T-helper 22 cell (primary cell): ENCODE measurements around the gene NFIX.

Experiments
- DNase-seq: peaks from one replicate; pipeline ENCODE4 v3.0.0-alpha.2; 2020; ENCODE audit warnings: low read depth

The NFIX gene

DNA sequence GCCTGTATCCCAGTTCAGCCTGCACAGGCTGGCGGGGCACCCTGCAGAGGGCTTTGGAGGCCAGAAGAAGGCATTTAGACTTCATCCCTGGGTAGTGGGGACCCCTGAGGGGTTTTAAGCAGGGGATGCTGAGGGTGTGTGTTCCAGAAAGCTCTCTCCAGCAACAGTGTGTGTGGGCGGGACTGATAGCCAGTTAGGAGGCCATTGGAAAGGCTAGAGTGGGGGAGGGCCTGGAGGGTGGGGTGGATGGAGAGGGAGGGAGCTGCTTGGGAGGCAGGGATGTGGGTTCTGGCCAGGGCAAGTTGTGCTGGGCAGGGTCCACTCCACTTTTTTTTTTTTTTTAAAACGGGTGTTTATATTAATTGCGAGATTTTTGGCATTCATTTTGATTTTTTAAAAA, 79.1 kb downstream of the NFIX start:
- DNase-seq: no peak

DNA sequence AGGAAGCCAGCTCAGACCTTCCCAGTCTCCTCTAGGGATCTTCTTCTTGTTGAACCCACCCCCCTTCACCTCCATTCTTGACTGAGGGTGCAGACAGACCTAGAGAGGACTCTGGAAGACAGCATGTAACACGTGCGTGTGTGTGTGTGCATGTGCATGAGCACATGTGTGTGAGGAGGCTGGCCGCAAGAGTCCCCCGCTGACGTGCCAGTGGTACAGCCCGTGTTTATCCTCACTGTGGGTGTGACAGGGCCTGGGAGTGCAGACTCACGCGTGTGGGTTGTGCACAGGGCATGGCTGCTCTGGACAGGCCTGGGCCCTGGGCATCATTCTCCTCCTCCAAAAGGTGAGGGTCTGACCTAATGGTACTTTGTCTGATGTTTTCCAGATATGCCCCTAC, 81.0 kb downstream of the NFIX start:
- DNase-seq: no peak

DNA sequence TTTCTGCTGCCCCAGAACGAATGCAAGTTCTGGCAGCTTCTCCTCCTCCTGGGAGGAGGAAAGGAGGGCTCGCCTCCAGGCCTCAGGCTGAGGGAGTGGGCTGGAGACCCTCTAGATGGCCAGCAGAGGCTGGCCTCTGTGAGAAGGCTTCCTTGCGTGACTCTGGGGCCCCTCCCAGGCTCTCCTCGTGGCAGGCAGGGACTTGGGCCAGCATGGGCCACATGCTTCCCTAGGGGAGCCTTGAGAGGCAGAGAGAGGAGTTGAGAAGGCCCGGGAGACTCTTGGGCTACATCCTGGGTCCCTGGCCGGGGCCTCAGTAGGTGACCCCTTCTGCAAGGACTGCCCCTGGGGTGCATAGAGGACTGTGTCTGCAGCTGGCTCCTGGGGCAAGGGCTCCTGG, 81.5 kb downstream of the NFIX start:
- no peak for DNase-seq

DNA sequence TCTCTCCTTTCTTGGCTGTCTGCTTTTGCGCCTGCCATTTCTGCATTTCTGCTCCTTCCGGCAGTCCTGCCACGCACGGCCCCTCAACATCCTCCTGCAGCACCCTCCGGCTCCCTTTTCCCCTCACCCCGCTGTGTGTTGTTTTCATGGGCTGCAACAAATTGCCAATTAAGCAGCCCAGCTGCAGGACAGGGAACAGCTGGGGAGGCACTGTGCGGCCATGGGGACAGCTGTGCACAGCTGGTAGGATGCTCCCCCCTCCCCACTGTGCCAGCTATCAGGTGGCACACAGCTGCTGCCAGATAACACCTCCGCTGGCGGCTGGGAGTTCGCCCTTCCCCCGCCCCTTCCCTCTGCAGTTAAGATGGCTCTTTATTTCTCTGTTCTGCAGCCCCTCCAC, 82.0 kb downstream of the NFIX start:
- no peak for DNase-seq

DNA sequence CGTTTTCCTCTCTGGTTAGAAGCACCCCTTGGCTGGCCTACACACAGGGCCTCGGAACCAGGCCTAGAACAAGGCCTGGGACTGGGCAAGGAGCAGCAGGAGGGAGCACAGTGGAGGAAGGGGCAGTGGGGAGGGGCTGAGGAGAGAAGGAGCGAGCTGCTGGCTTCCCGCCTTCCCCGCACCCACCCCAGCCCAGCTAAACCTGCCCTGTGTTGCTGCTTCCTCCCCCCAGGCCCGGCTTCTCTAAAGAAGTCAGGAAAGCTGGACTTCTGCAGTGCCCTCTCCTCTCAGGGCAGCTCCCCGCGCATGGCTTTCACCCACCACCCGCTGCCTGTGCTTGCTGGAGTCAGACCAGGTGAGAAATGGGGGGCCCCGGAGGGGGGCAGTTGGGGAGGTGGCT, 83.1 kb downstream of the NFIX start:
- no peak for DNase-seq

DNA sequence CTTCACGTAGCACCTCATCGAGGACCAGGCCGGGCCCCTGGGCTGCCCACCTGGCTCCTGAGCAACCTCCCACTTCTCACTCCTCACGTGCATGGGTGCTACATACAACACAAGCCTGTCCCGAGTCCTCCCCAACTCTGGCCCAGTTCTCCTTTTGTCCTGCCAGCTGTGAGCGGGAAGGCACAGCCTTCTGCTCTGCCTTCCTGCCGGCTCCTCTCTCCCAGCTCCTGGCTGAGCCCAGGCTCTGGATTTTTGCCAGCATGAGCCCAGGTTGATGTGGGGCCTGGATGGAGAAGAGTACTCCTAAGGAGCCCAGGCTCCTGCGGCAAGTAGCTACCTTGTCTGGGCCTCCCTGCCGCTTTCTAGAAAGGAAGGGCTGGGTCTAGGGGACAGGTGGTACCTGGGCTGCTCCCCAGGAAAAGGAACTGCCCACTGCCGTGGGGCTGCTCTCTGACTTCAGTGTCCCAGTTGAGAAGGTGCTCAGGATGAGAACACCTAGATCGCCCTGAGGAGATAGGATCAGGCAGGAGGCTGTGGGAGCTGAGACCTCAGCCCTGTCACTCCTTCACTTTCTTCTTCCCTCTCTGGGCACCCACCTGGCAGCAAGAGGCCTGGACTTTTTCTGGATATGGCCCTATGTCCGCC, 83.7 kb downstream of the NFIX start:
- no peak for DNase-seq

DNA sequence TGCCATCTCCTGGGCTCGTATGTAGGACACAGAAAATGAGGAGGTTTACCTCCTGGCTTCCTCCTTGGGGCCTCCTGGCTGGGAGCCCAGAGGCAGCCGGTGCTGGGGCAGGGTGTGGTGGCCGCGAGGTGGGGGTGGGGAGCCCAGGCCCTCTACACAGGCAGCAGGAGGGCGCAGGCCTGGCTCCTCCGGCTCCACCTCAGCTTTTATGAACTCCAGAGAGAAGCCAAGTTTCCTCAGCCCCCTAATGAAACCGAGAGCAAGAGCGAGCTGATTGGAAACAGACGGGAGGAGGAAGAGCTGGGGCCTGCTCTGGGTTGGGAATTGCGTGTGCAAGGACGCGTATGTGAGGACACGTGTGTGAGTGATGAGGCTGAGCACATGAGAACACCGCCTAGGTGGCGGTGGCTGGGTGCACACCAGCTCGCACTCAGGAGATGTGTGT, 84.3 kb downstream of the NFIX start:
- no peak for DNase-seq

DNA sequence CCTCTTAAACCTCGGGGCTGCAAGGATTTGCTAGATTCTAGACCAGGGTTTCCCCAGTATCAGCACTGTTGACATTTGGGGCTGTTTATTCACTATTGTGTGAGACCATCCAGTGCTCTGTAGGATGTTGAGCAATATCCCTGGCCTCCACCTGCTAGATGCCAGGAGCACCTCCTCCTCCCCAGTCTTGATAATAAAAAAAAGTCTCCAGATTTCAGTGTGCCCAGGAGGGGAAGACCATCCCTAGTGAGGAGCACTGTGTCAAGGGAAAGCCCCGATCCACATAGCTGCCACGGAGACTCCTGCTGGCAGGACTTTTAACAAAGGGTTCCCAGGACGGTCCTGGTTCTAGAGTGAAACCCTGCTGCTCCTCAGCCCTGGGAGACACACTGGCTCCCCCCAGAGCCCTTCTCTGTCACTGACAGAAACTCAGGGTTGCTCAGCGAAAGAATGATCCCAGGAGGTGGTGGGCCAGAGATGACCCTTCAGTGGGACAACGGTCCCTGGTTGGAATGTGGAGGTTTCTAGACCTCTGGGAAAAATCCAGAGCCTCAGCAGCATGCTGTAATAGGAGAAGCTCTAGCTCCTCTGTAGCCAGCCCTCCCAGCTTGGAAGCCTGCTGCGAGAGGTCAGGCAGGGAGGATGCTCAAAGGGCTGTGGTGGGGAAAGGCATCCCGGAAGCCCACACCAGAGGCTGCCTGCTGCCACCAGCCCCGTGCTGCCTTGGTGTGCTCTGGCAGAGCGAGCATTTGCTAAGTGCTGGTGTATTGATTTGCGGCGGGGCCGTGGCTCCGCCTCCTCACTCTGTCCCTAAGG, 87.1 kb downstream of the NFIX start:
- no peak for DNase-seq

DNA sequence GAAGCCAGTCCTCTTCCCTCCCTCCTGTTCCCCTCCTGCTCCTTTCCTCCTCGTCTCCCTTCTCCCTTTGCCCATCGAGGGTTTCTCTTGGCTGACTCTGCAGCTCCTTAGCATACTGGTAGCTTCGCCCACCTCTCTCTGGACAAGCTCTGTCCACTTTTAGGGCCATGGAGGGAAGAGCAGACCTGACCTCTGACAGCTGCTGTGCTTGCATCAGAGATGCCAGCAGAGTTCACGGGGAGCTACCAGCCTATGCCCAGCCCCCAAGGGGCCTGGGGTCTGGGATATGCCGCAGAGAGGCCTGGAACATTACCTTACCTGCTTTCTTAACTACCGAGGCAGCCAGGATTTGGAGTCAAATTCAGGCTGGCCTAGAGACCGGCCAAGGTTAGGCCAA, 87.7 kb downstream of the NFIX start:
- DNase-seq: no peak

DNA sequence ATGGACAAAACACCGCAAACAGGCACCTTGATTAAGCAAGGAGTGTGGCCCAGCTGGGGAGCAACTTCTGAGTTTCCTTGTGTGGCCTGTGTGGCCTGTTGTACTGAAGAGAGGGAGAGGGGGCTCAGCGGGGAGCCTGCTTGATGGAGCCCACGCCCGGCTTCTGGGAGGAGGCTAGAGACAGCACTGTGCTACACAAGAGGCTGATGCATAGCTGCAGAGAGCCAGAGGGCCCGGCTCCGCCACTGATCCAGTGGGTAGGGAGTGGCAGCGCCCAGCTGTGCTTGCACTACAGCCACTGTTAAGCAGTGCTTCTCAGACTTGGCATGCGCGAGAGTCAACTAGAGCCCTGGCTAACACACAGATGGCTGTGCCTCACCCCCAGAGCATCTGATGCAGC, 88.4 kb downstream of the NFIX start:
- no peak for DNase-seq

DNA sequence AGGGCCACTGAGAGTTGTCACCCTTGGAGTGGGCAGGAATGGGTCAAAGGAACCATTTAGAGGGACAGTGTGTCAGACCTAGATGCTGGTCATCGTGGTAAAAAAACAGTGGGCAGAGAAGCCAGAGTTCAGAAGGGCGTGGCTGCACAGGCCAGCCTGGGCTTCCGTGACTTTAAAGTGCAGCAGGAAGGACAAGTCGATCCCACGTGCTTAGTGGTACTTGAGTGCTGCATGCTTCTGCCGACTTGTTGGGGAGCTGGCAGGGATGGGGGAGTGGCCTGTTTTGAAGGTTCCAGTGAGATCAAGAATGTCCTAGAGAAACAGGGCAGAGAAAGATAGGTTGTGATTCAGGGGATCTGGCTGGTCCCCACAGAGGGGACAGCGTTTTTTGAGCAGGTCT, 90.4 kb downstream of the NFIX start:
- no peak for DNase-seq

DNA sequence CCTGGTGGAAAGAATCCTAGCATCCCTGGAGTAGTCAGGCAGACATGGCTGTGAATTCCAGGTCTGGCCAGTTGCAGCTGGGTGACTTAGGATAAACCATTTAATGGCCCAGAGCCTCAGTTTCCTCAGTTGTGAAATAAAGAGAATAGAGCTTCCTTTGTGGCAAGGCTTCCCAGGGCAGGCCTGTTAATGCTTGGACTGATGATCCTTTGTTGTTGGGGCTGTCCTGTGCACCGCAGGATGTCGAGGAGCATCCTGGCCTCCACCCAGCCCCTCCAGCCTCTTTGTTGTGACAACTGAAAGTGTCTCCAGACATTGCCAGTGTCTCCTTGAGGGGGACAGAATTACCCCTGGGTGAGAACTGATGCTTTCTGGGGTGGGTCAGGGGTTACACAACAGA, 91.1 kb downstream of the NFIX start:
- DNase-seq: no peak

DNA sequence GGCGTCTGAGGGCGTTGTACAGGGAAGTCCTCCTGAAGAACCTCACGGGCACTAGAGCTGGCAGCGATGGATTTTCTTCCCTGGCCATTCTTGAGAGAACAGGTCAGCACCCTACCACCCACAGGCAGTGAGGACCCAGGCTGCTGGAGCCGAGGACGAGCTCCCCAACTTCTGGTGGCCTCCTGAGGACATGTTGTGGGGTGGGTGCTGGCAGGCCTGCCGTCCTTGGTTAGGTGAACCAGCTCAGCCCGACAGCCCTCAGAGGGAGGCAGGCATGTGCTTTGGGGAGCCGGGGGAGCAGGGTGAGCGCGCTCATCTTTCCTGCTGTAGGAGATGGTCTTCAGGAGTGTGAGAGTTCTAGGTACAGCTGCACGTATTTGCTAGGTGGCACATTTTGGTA, 92.0 kb downstream of the NFIX start:
- DNase-seq: no peak

DNA sequence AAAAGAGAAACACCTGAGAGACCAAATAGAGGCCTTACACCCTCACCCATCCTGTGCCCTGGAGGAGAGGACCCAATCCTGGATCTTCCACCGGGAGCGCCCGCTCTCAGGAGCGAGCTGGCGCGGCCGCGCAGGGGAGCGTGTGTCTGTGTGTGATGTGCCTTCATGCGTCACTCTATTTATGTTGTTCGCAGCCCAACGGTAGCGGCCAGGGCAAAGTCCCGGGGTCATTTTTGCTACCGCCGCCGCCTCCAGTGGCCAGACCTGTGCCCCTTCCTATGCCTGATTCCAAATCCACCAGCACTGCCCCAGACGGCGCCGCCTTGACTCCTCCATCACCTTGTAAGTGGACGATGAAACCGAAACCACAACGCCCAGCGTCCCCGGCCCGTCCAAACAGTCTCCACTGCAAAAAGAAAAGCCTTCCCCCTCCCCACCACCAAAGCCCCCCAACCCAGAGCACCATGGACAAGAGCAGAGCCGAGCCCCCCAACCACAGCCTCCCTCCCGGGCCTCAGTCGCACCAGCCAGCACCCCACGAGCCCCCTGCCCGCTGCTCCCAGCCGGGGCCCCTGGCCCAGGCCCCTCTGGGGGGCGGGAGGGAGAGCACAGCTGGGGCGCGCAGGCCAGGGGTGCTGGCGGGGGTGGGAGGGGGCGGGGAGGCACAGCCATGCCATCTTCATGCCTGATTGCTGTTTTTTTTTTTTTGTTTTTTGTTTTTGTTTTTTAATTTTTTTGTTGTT, 92.7 kb downstream of the NFIX start:
- no peak for DNase-seq

DNA sequence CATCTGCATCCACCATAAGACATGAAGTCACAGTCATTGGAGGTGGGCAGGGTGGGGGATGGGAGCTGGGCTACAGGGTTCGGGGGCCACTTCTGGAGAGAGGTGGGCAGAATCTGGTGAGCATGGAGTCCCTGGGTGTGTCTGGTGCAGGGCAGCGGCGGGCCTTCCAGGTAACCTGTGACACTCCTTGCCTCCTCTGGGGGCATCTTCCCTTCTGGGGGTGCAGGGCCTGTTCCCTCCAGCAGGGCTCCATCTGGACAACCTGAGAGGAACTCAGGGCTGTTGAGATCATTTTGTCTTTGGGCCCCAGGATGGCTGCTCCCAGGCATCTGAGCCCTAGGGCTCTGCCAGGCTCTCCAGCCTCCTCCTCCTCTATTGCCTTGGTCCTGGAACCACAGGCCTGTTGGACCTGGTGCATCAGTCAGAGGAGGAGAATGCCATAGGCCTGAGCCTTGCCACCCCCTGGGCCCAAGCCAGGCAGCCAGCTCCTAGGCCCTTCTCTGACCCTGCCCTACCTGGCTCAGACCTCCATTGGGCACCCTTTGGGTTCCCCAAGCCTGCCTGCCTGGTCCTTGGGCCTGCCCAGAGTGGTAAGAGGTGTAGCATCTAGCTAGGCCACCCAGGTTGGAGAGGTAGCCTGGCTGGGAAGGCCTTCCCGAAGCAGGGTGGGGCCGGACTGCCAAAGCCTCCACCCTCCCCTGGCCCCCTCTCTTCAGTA, 94.0 kb downstream of the NFIX start:
- no peak for DNase-seq

DNA sequence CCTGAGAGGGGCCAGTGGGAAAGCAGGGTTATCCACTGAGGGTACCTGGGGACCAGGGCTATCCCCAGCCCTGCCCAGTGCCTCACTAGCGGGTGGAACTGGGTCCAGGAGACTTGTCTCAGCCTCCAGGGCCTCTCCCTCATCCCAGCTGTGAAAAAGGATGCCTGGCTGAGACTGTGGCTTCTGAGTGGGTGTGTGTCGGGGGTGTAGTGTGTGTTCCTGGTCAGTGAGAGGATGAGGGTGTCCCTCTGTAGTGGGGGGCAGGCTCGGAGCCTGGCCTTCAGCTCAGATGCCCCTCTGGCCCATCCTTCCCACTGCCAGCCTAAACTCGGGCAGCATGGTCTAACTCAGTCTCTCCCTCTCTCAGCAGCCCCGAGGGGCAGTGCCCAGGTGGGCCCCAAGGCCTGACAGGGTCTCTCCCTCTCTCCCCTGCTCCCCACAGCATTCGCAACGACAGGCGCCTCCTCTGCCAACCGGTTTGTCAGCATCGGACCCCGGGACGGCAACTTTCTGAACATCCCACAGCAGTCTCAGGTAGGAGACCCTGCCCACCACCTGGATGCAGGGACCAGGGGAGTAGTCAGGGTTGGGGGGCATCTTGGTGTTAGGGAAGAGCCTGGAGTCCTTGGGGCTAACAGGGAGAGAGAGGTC, 94.7 kb downstream of the NFIX start:
- DNase-seq: no peak

DNA sequence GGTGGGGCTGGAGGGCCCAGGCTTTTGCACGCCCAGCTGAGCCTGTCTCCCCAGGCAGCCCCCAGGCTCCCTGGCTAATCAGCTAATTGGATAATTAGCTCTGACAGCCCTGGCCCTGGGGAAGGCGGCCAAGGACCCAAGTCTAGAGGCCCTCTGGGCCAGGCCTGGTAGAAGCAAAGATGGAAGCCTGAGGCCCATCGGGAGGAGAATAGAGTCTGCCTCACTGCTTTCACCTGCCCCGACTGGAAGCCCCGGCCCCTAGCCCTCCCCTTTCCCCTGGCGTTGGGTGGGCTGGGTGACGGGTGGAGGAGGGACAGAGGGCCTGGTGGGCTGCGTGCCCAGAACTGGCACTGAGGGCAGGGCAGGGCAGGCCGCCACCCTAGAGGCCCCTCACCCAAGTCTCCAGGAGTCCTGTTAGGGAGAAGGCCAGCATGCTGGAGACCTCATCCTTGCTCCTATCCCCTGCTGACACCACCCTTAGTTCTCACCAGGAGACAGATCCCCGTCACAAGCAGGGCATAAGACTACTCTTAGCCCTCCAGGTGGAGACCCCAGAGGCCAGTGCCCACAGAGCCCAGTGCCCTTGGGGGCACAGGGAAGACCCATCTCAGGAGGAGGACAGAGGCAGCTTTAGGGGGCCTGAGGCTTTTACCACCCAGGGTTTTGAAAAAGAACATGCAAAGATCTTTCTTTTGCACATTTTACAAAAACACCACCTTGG, 95.4 kb downstream of the NFIX start:
- DNase-seq: no peak

DNA sequence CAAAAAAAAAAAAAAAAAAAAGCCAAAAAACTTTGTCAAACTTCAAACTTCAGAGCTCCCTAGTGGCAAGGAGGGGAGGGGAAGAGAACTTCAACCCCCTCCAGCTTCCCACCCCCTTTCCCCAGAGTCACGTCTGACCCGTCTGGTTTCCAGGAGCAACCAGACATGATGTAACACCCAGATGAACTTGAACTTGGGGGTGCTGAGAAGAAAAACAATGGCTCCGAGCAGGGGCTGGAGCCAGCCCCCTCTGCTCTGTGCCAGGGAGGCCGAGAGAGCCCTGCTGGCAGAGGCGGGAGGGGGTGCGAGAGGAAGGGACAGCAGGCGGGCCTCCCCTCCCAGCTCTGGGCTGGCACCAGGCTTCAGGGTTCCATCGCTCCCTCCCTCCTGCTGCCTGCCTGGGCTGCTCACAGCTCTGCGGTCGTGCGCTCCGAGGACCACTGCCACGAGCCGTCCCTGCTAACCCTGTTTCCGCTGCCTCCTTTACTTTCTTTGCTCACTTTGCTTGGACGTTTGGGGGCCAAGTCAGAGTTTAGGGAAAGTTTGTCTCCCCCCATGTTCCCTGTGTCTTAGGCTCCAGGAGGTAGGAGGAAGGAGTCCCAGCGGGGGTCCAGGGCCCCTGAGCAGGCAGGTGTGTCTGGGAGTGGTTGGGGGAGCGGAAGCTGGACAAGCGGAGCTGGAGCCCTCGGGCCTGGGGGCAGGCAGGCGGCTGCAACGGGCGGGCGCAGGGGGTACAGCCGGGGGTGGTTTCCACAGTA, 96.3 kb downstream of the NFIX start:
- DNase-seq: no peak

DNA sequence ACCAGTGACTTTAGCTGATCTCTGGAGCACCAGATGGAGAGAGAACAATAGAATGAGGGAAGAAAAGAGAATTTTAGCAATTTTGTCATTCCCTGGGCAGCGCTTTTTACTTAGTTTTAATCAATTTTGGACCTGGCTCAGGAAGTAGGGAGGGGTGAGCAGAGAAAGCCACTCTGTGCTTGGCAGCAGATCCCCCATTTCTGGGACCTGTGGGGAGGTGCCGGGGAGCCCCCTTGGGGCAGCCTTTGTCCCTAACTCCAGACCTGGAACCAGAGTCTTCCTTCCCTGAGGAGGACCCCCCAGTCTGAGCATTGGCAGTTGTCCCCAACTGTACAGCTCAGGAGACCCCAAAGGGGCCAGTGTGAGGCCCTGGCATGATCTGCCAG, 96.9 kb downstream of the NFIX start:
- no peak for DNase-seq

DNA sequence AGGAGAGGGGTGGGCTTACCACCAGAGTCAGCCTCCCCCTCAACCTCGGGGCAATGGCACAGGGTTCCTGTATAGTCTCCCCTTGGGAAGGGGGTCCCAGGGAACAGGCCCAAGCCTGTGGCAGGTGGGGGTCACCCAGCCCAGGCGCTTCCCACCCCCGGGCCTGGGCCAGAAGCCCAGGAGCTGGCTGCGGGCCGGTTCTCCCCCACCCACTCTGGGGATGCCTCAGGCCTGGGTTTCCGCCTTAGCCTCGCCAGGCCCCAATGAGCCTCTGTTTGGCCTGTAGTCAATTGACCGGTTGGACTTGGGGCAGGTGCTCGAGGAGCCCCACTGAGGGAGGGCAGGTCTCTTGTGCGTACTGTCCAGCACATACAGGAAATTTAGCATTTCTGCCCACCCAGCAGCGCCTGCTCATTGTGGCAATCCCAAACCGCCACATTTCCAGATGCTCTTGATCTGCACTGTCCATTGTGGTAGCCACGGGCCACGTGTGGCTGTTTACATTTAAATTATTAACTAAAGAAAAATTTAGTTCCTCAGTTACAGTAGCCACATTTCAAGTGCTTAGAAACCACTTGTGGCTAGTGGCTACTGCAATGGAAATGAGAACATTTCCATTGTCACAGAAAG, 97.4 kb downstream of the NFIX start:
- no peak for DNase-seq
